GM23338 (cell line): ENCODE data around the gene RBM42. TPM values are rescaled to one million over a fixed set of nuclear protein-coding genes. Genes with fewer than 3 reads are reported as not detected.

ENCODE experiments used
- ATAC-seq: fragments of 200-7000 bp; cut with Tn5 transposase; 3 replicates; pipeline ENCODE4 v1.9.1; 2020
- DNase-seq: peaks from one replicate; pipeline ENCODE4 v3.0.0-alpha.2; 2015; ENCODE audit warnings: low spot score
- H2AFZ ChIP-seq: fragments of 200-600 bp; sonication (generic); 2 replicates; pipeline ENCODE4 v1.8.0; 2016; ENCODE audit warnings: antibody characterized with exemption, mild to moderate bottlenecking, moderate library complexity
- H3F3A ChIP-seq: fragments of 200-600 bp; sonication (generic); replicated peaks from 2 replicates; pipeline ENCODE4 v1.8.0; 2017; ENCODE audit warnings: antibody characterized with exemption, mixed run types, low read depth
- H3K27ac ChIP-seq: fragments of 200-600 bp; sonication (generic); 2 replicates; pipeline ENCODE4 v1.6.1; 2016; ENCODE audit warnings: low read depth
- H3K27me3 ChIP-seq: fragments of 200-600 bp; sonication (generic); 2 replicates; pipeline ENCODE4 v1.8.0; 2016; ENCODE audit warnings: mild to moderate bottlenecking, mixed run types, moderate library complexity; ENCODE audit not compliant: insufficient read depth
- H3K36me3 ChIP-seq: fragments of 200-600 bp; sonication (generic); 2 replicates; pipeline ENCODE4 v1.8.0; 2016; ENCODE audit warnings: mild to moderate bottlenecking; ENCODE audit not compliant: insufficient read depth
- H3K4me1 ChIP-seq: fragments of 200-600 bp; sonication (generic); 2 replicates; pipeline ENCODE4 v1.8.0; 2016; ENCODE audit warnings: mild to moderate bottlenecking, moderate library complexity; ENCODE audit not compliant: insufficient read depth
- H3K4me2 ChIP-seq: fragments of 200-600 bp; sonication (generic); 2 replicates; pipeline ENCODE4 v1.7.1; 2017; ENCODE audit warnings: mixed run types
- H3K4me3 ChIP-seq: fragments of 200-600 bp; sonication (generic); 2 replicates; pipeline ENCODE4 v1.6.1; 2016; ENCODE audit warnings: mixed run types
- H3K79me2 ChIP-seq: fragments of 200-600 bp; sonication (generic); replicated peaks from 2 replicates; pipeline ENCODE4 v1.8.0; 2017; ENCODE audit warnings: mild to moderate bottlenecking; ENCODE audit not compliant: insufficient read depth
- H3K9me2 ChIP-seq: fragments of 200-600 bp; sonication (generic); 2 replicates; pipeline ENCODE4 v1.8.0; 2017; ENCODE audit not compliant: insufficient read depth
- H4K20me1 ChIP-seq: fragments of 200-600 bp; sonication (generic); replicated peaks from 2 replicates; pipeline ENCODE4 v1.8.0; 2017; ENCODE audit warnings: mild to moderate bottlenecking; ENCODE audit not compliant: insufficient read depth
- H3K27ac Mint-ChIP-seq: 2 replicates; pipeline ENCODE4 v1.8.0; 2020; ENCODE audit warnings: inconsistent platforms, mild to moderate bottlenecking, moderate library complexity, mixed read lengths
- H3K27me3 Mint-ChIP-seq: 3 replicates; pipeline ENCODE4 v1.8.0; 2022; ENCODE audit warnings: low read depth, mild to moderate bottlenecking, moderate library complexity, mixed read lengths, inconsistent platforms; ENCODE audit not compliant: insufficient read depth, poor library complexity
- H3K36me3 Mint-ChIP-seq: 3 replicates; pipeline ENCODE4 v1.8.0; 2021; ENCODE audit warnings: low read depth, mild to moderate bottlenecking, inconsistent platforms, moderate library complexity, mixed read lengths
- H3K4me1 Mint-ChIP-seq: 3 replicates; pipeline ENCODE4 v1.8.0; 2020; ENCODE audit warnings: mild to moderate bottlenecking, inconsistent platforms, mixed read lengths
- H3K4me3 Mint-ChIP-seq: 3 replicates; pipeline ENCODE4 v1.8.0; 2021; ENCODE audit warnings: moderate library complexity, mild to moderate bottlenecking, inconsistent platforms, mixed read lengths
- H3K9me3 Mint-ChIP-seq: 3 replicates; pipeline ENCODE4 v1.8.0; 2020; ENCODE audit warnings: moderate library complexity, mild to moderate bottlenecking, inconsistent platforms, mixed read lengths
- CREB1 ChIP-seq: fragments of 250-450 bp; sonication (Bioruptor Pico); IDR thresholded peaks from 2 replicates; pipeline ENCODE4 v1.5.0; 2020; ENCODE audit warnings: low read depth, mild to moderate bottlenecking, moderate library complexity
- CTCF ChIP-seq, 2 experiments: fragments of 200-600 bp in 1 of 2; sonication (generic) in 1 of 2; conservative IDR thresholded peaks; 2 replicates each; pipeline versions ENCODE4 v1.5.1 to v1.6.1; 2016 to 2017; ENCODE audit warnings: antibody characterized with exemption in 2 of 2, low read depth in 2 of 2, mild to moderate bottlenecking in 2 of 2, moderate library complexity in 1 of 2
- ETS1 ChIP-seq: IDR thresholded peaks from 2 replicates; pipeline ENCODE4 v1.6.1; 2016; ENCODE audit warnings: antibody characterized with exemption
- EZH2 ChIP-seq: fragments of 200-600 bp; sonication (generic); IDR thresholded peaks from one replicate; pipeline ENCODE4 v1.8.0; 2017; ENCODE audit warnings: antibody characterized with exemption, mild to moderate bottlenecking, low read depth; ENCODE audit not compliant: unreplicated experiment
- EZH2phosphoT487 ChIP-seq: fragments of 200-600 bp; sonication (generic); IDR thresholded peaks from one replicate; pipeline ENCODE4 v1.8.1; 2018; ENCODE audit warnings: antibody characterized with exemption; ENCODE audit not compliant: unreplicated experiment
- JUNB ChIP-seq: IDR thresholded peaks from one replicate; pipeline ENCODE4 v1.6.1; 2016; ENCODE audit warnings: antibody characterized with exemption; ENCODE audit not compliant: unreplicated experiment
- NANOG ChIP-seq: IDR thresholded peaks from 2 replicates; pipeline ENCODE4 v1.6.1; 2016; ENCODE audit warnings: antibody characterized with exemption, borderline replicate concordance
- POLR2AphosphoS5 ChIP-seq: IDR thresholded peaks from 2 replicates; pipeline ENCODE4 v1.6.1; 2016; ENCODE audit warnings: antibody characterized with exemption, low read depth
- REST ChIP-seq: IDR thresholded peaks from one replicate; pipeline ENCODE4 v1.6.1; 2018; ENCODE audit warnings: antibody characterized with exemption; ENCODE audit not compliant: unreplicated experiment
- STAT1 ChIP-seq: IDR thresholded peaks from one replicate; pipeline ENCODE4 v1.6.1; 2016; ENCODE audit warnings: antibody characterized with exemption; ENCODE audit not compliant: unreplicated experiment
- ZNF114 ChIP-seq: fragments of 250-450 bp; sonication (Bioruptor Pico); IDR thresholded peaks from 2 replicates; pipeline ENCODE4 v1.5.0; 2020; ENCODE audit warnings: mild to moderate bottlenecking, moderate library complexity
- ZNF331 ChIP-seq: fragments of 250-450 bp; sonication (Bioruptor Pico); IDR thresholded peaks from 2 replicates; pipeline ENCODE4 v1.5.0; 2020; ENCODE audit warnings: low read depth, mild to moderate bottlenecking, moderate library complexity
- polyA plus RNA-seq: library from polyadenylated mRNA; unstranded; fragments of >200 nt; fragmentation: Nextera tagmentation; extraction: Ambion mirVana; gene quantifications from 2 replicates; pipeline ENCODE4 v1.2.1, GENCODE V29; 2016
- total RNA-seq: library from RNA; depleted of rRNA; stranded (reverse); fragments of >200 nt; shearing (Covaris generic); gene quantifications from 2 replicates; pipeline ENCODE4 v1.2.3, GENCODE V29; 2014
- TF ChIP-seq, protein P1 (sequence below): fragments of 250-450 bp; sonication (Bioruptor Pico); IDR thresholded peaks from 2 replicates; pipeline ENCODE4 v1.5.0; 2020; ENCODE audit warnings: mild to moderate bottlenecking, moderate library complexity

RBM42 gene
- total and polyA plus RNA-seq, 2 experiments from 2014 or later, result 74.7 to 82.9 TPM

GRCh38 chr19:35663981-35664380 lies 35.1 kb downstream of the RBM42 start:
- peaks cover 4% of the 10 kb centered on the region; the same call in 2 of the 3 replicates for H3K36me3 Mint-ChIP-seq
- H3K4me1 Mint-ChIP-seq, result no peaks in the 10 kb centered on the region
- Histone ChIP-seq H3K4me1 (no peaks in the 10 kb centered on the region), H3K9me2 (no peaks in the 10 kb centered on the region), H3F3A (no peaks in the 10 kb centered on the region), H4K20me1 (no peaks in the 10 kb centered on the region), H3K27me3 (no peaks in the 10 kb centered on the region), H3K27ac (no peak overlapping the region), H3K79me2 (no peaks in the 10 kb centered on the region), H3K4me2 (no peak overlapping the region), H3K36me3 (no peaks in the 10 kb centered on the region), H2AFZ (no peak overlapping the region), H3K4me3 (no peak overlapping the region)
- H3K27me3 Mint-ChIP-seq, result peaks cover 12% of the 10 kb centered on the region
- H3K4me3 Mint-ChIP-seq, result no peak overlapping the region
- DNase-seq (no peak), ATAC-seq (no peak)
- TF ChIP-seq ZNF331 (CRISPR knock-in tag) (no peak), REST (no peak), CREB1 (CRISPR knock-in tag) (no peak), EZH2 (no peak), ZNF114 (no peak), STAT1 (no peak), CTCF (conservative IDR thresholded peaks at IDR 0.05; ENCODE audit: low read depth in 2 of 2) (no peak), POLR2AphosphoS5 (no peak), JUNB (no peak), EZH2phosphoT487 (no peak), NANOG (no peak), ETS1 (no peak)
- TF ChIP-seq, protein P1, sequence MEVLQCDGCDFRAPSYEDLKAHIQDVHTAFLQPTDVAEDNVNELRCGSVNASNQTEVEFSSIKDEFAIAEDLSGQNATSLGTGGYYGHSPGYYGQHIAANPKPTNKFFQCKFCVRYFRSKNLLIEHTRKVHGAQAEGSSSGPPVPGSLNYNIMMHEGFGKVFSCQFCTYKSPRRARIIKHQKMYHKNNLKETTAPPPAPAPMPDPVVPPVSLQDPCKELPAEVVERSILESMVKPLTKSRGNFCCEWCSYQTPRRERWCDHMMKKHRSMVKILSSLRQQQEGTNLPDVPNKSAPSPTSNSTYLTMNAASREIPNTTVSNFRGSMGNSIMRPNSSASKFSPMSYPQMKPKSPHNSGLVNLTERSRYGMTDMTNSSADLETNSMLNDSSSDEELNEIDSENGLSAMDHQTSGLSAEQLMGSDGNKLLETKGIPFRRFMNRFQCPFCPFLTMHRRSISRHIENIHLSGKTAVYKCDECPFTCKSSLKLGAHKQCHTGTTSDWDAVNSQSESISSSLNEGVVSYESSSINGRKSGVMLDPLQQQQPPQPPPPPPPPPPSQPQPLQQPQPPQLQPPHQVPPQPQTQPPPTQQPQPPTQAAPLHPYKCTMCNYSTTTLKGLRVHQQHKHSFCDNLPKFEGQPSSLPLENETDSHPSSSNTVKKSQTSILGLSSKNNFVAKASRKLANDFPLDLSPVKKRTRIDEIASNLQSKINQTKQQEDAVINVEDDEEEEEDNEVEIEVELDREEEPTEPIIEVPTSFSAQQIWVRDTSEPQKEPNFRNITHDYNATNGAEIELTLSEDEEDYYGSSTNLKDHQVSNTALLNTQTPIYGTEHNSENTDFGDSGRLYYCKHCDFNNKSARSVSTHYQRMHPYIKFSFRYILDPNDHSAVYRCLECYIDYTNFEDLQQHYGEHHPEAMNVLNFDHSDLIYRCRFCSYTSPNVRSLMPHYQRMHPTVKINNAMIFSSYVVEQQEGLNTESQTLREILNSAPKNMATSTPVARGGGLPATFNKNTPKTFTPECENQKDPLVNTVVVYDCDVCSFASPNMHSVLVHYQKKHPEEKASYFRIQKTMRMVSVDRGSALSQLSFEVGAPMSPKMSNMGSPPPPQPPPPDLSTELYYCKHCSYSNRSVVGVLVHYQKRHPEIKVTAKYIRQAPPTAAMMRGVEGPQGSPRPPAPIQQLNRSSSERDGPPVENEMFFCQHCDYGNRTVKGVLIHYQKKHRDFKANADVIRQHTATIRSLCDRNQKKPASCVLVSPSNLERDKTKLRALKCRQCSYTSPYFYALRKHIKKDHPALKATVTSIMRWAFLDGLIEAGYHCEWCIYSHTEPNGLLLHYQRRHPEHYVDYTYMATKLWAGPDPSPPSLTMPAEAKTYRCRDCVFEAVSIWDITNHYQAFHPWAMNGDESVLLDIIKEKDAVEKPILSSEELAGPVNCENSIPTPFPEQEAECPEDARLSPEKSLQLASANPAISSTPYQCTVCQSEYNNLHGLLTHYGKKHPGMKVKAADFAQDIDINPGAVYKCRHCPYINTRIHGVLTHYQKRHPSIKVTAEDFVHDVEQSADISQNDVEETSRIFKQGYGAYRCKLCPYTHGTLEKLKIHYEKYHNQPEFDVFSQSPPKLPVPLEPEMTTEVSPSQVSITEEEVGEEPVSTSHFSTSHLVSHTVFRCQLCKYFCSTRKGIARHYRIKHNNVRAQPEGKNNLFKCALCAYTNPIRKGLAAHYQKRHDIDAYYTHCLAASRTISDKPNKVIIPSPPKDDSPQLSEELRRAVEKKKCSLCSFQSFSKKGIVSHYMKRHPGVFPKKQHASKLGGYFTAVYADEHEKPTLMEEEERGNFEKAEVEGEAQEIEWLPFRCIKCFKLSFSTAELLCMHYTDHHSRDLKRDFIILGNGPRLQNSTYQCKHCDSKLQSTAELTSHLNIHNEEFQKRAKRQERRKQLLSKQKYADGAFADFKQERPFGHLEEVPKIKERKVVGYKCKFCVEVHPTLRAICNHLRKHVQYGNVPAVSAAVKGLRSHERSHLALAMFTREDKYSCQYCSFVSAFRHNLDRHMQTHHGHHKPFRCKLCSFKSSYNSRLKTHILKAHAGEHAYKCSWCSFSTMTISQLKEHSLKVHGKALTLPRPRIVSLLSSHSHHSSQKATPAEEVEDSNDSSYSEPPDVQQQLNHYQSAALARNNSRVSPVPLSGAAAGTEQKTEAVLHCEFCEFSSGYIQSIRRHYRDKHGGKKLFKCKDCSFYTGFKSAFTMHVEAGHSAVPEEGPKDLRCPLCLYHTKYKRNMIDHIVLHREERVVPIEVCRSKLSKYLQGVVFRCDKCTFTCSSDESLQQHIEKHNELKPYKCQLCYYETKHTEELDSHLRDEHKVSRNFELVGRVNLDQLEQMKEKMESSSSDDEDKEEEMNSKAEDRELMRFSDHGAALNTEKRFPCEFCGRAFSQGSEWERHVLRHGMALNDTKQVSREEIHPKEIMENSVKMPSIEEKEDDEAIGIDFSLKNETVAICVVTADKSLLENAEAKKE, result no peak
- no peaks in the 10 kb centered on the region; the same call in 2 of the 3 replicates for H3K9me3 Mint-ChIP-seq
- H3K27ac Mint-ChIP-seq, result no peak overlapping the region
